Endothelial cell of umbilical vein (primary cell): ENCODE results near the gene RNF138. TPM values are rescaled to one million over a fixed set of nuclear protein-coding genes. Genes with fewer than 3 reads are reported as not detected.

Source experiments
- BruUV-seq: library from RNA; stranded (reverse); fragments of 400-500 nt; replicated peaks from 2 replicates; lab custom pipeline; 2021; lab: Mats Ljungman, UMichigan
- CTCF ChIA-PET: fragments of 300-600, 350-600 bp; sonication (Branson Sonifier 250); formaldehyde crosslinking; loops from one replicate; lab custom pipeline; 2021; ENCODE audit warnings: antibody characterized with exemption, inconsistent platforms; lab: Charles Lee
- POLR2A ChIA-PET: fragments of 300-600, 350-600 bp; sonication (Branson Sonifier 250); formaldehyde crosslinking; loops from one replicate; lab custom pipeline; 2021; ENCODE audit warnings: antibody characterized with exemption, inconsistent platforms; lab: Charles Lee
- DNase-seq: peaks from one replicate; pipeline ENCODE4 v3.0.0-alpha.2; 2011; ENCODE audit warnings: low read depth, low spot score
- FAIRE-seq: peaks from 2 replicates; lab custom pipeline; 2011; peaks lifted over from hg19 to GRCh38; lab: Jason Lieb, UNC
- H2AFZ ChIP-seq: 2 replicates; pipeline ENCODE4 v1.6.0; 2012; ENCODE audit warnings: low read depth, low read length, control low read depth, inconsistent platforms
- H3K27ac ChIP-seq: 2 replicates; pipeline ENCODE4 v1.5.1; 2011; ENCODE audit warnings: low read depth, mild to moderate bottlenecking, control low read depth, low read length, moderate library complexity; ENCODE audit not compliant: insufficient read depth
- H3K27me3 ChIP-seq, 2 experiments: 2 replicates each; pipeline versions ENCODE4 v1.6.0 to v1.6.1; 2011; ENCODE audit warnings: low read length in 2 of 2, mixed read lengths in 1 of 2; ENCODE audit not compliant: control insufficient read depth in 2 of 2, insufficient read depth in 2 of 2
- H3K36me3 ChIP-seq, 2 experiments: 2 replicates in 1 of 2; 3 replicates in 1 of 2; pipeline ENCODE4 v1.5.1; 2011; ENCODE audit warnings: low read length in 2 of 2, mild to moderate bottlenecking in 1 of 2, moderate library complexity in 1 of 2; ENCODE audit not compliant: control insufficient read depth in 2 of 2, insufficient read depth in 2 of 2; ENCODE audit errors: extremely low read depth in 1 of 2
- H3K4me1 ChIP-seq: 3 replicates; pipeline ENCODE4 v1.5.1; 2011; ENCODE audit warnings: mild to moderate bottlenecking, low read length; ENCODE audit not compliant: control insufficient read depth, insufficient read depth; ENCODE audit errors: extremely low read depth
- H3K4me2 ChIP-seq: 2 replicates; pipeline ENCODE4 v1.6.1; 2011; ENCODE audit warnings: low read length, control low read depth, mixed read lengths; ENCODE audit not compliant: insufficient read depth
- H3K4me3 ChIP-seq, 3 experiments: fragments of 200-600 bp in 1 of 3; sonication (generic), shearing (Covaris generic) in 1 of 3; replicated peaks in 1 of 3; 2 replicates each; pipeline ENCODE4 v1.5.1; 2011 to 2016; ENCODE audit warnings: control low read depth in 3 of 3, low read length in 3 of 3, mild to moderate bottlenecking in 2 of 3, inconsistent platforms in 1 of 3, low read depth in 1 of 3, moderate library complexity in 1 of 3; ENCODE audit not compliant: insufficient read depth in 1 of 3
- H3K79me2 ChIP-seq: 2 replicates; pipeline ENCODE4 v1.6.0; 2012; ENCODE audit warnings: low read length, inconsistent platforms; ENCODE audit not compliant: control insufficient read depth, insufficient read depth
- H3K9ac ChIP-seq: replicated peaks from 2 replicates; pipeline ENCODE3; 2011; ENCODE audit warnings: low read length, control low read depth; ENCODE audit not compliant: insufficient read depth; ENCODE audit errors: extremely low read depth
- H3K9me1 ChIP-seq: replicated peaks from 3 replicates; pipeline ENCODE4 v1.6.0; 2011; ENCODE audit warnings: mild to moderate bottlenecking, low read length; ENCODE audit not compliant: control insufficient read depth, insufficient read depth; ENCODE audit errors: extremely low read depth
- H3K9me3 ChIP-seq: replicated peaks from 2 replicates; pipeline ENCODE4 v1.5.1; 2012; ENCODE audit warnings: low read length, inconsistent platforms; ENCODE audit not compliant: control insufficient read depth, insufficient read depth
- H4K20me1 ChIP-seq: replicated peaks from 2 replicates; pipeline ENCODE3; 2011; ENCODE audit warnings: mild to moderate bottlenecking, low read length; ENCODE audit not compliant: control insufficient read depth, insufficient read depth; ENCODE audit errors: extremely low read depth
- CTCF ChIP-seq, 2 donors: IDR thresholded peaks; 1 replicate in 1 of 2; 2 replicates in 1 of 2; pipeline ENCODE4 v1.5.1; 2011; ENCODE audit warnings: low read length in 2 of 2, mild to moderate bottlenecking in 2 of 2, moderate library complexity in 2 of 2, control low read depth in 1 of 2, inconsistent platforms in 1 of 2, low read depth in 1 of 2; ENCODE audit not compliant: insufficient read depth in 1 of 2; ENCODE audit errors: extremely low read depth in 1 of 2
- EZH2 ChIP-seq: IDR thresholded peaks from 2 replicates; pipeline ENCODE4 v1.6.1; 2012; ENCODE audit warnings: borderline replicate concordance, low read depth, mild to moderate bottlenecking, moderate library complexity, low read length, inconsistent platforms; ENCODE audit not compliant: severe bottlenecking
- FOS ChIP-seq: IDR thresholded peaks from 2 replicates; pipeline ENCODE4 v1.6.1; 2011; ENCODE audit warnings: mild to moderate bottlenecking, low read length, moderate library complexity, borderline replicate concordance; ENCODE audit not compliant: insufficient read depth
- GATA2 ChIP-seq: IDR thresholded peaks from 2 replicates; pipeline ENCODE4 v1.7.0; 2011; ENCODE audit warnings: low read depth, mild to moderate bottlenecking, moderate library complexity, mixed read lengths, low read length; ENCODE audit not compliant: insufficient read length, insufficient read depth
- JUN ChIP-seq: IDR thresholded peaks from 2 replicates; pipeline ENCODE4 v1.6.1; 2011; ENCODE audit warnings: borderline replicate concordance, low read depth; ENCODE audit not compliant: insufficient read length, insufficient read depth
- MYC ChIP-seq: IDR thresholded peaks from one replicate; pipeline ENCODE4 v1.6.1; 2011; ENCODE audit warnings: mild to moderate bottlenecking, low read depth, low read length
- POLR2A ChIP-seq: IDR thresholded peaks from 2 replicates; pipeline ENCODE4 v1.6.1; 2012; ENCODE audit warnings: low read depth, mild to moderate bottlenecking, control low read depth, low read length
- POLR2AphosphoS5 ChIP-seq: IDR thresholded peaks from 2 replicates; pipeline ENCODE4 v1.6.1; 2012; ENCODE audit warnings: low read depth, mild to moderate bottlenecking, control low read depth, low read length, moderate library complexity; ENCODE audit not compliant: insufficient read depth
- dilution Hi-C: fragments of 300-500 bp; cut with MboI; formaldehyde crosslinking; loops from one replicate; pipeline ENCODE4 v1.15.0; 2019; ENCODE audit warnings: low sequenced_read_pairs; ENCODE audit not compliant: extremely low pct_ligation_motif_present
- intact Hi-C: fragments of 100-400 bp; cut with micrococcal nuclease; formaldehyde crosslinking; loops from one replicate; pipeline ENCODE4 v1.10.0; 2022
- polyA plus RNA-seq, 4 experiments: library from polyadenylated mRNA; depleted of rRNA in 3 of 4; stranded (reverse) in 3 of 4; unstranded in 1 of 4; fragments of >200 nt; gene quantifications; 2 replicates each; pipeline versions ENCODE4 v1.2.1 to v1.2.3, GENCODE V29; 2011 to 2012; ENCODE audit warnings: missing spikeins in 1 of 4
- total RNA-seq: library from RNA; stranded (reverse); gene quantifications from 2 replicates; pipeline ENCODE4 v1.2.3, GENCODE V29; 2021
- TF ChIP-seq, protein P1 (sequence below): IDR thresholded peaks from 2 replicates; pipeline ENCODE4 v1.6.1; 2011; ENCODE audit not compliant: insufficient read depth, insufficient read length

Gene RNF138
- total and polyA plus RNA-seq, 2 donors (not counting 3 experiments of a cell fraction or from before 2014, with no cell fraction given) = 14.7 to 24.6 TPM

GRCh38 chr18:32072321-32072720 lies 19.4 kb upstream of the RNF138 start:
- H3K36me3 ChIP-seq = no peaks in the 10 kb centered on the region
- no peak overlapping the region for H3K4me3 ChIP-seq
- H3K9me3 ChIP-seq = no peaks in the 10 kb centered on the region
- no peaks in the 10 kb centered on the region for H3K9me1 ChIP-seq
- peak; percentile 14 for DNase-seq
- H4K20me1 ChIP-seq = no peaks in the 10 kb centered on the region
- dilution Hi-C loops (no loop called here), intact Hi-C loops (loop anchor here (5.0 kb wide), 1 partner anchor 55 kb away; the partner anchor contains the start of gene RNF125)
- BruUV-seq = no TSS peak
- no peak overlapping the region for H2AFZ ChIP-seq
- H3K79me2 ChIP-seq = no peaks in the 10 kb centered on the region
- CTCF ChIA-PET = interaction anchor here (0.6 to 1.6 kb wide), 26 partner anchors 9 to 350 kb away, joined by 3 to 17 read pairs (median 4); partner anchors contain the start of genes RNF125 and RNF138
- H3K4me2 ChIP-seq = no peak overlapping the region
- FAIRE-seq = peak; percentile 24
- no peak overlapping the region for H3K9ac ChIP-seq
- no peak for TF ChIP-seq POLR2A
- TF ChIP-seq, protein P1, sequence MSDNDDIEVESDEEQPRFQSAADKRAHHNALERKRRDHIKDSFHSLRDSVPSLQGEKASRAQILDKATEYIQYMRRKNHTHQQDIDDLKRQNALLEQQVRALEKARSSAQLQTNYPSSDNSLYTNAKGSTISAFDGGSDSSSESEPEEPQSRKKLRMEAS = no peak
- TF ChIP-seq CTCF (IDR thresholded peaks at IDR 0.05; ENCODE audit: extremely low read depth in 1 of 2, insufficient read depth in 1 of 2, low read depth in 1 of 2, low read length in 2 of 2) = peak; percentile 7 to 34
- no peak for TF ChIP-seq MYC
- H3K4me1 ChIP-seq = no peaks in the 10 kb centered on the region
- no peak overlapping the region for H3K27ac ChIP-seq
- H3K27me3 ChIP-seq = no peaks in the 10 kb centered on the region
- POLR2A ChIA-PET = interaction anchor here (0.6 kb wide), 1 partner anchor 49 kb away, joined by 6 read pairs; no protein-coding TSS in a partner anchor

GRCh38 chr18:32074206-32074605 lies 17.5 kb upstream of the RNF138 start:
- Histone ChIP-seq H3K9me1 (no peaks in the 10 kb centered on the region), H3K27ac (no peak overlapping the region), H3K36me3 (no peaks in the 10 kb centered on the region), H3K4me2 (no peak overlapping the region), H3K4me1 (no peaks in the 10 kb centered on the region), H3K9me3 (no peaks in the 10 kb centered on the region), H3K9ac (no peak overlapping the region), H2AFZ (no peak overlapping the region), H3K4me3 (no peak overlapping the region), H3K27me3 (no peaks in the 10 kb centered on the region), H3K79me2 (no peaks in the 10 kb centered on the region), H4K20me1 (no peaks in the 10 kb centered on the region)
- dilution Hi-C loops = no loop called here
- FAIRE-seq (no peak), DNase-seq (no peak)
- BruUV-seq = no TSS peak
- TF ChIP-seq POLR2AphosphoS5 = no peak
- no peak for TF ChIP-seq GATA2
- no peak for TF ChIP-seq JUN
- TF ChIP-seq, protein P1 = no peak
- no peak for TF ChIP-seq MYC
- TF ChIP-seq POLR2A = no peak
- TF ChIP-seq CTCF (IDR thresholded peaks at IDR 0.05; ENCODE audit: extremely low read depth in 1 of 2, insufficient read depth in 1 of 2, low read depth in 1 of 2, low read length in 2 of 2) = no peak
- TF ChIP-seq EZH2 = no peak
- TF ChIP-seq FOS = no peak
- ChIA-PET POLR2A (no interaction called here), CTCF (interaction anchor here (0.7 kb wide), 1 partner anchor 24 kb away, joined by 3 read pairs; no protein-coding TSS in a partner anchor)
- intact Hi-C loops = loop anchor here (5.0 kb wide), 1 partner anchor 57 kb away; the partner anchor contains the start of gene RNF125
